Measurements from ENCODE around the gene ACSF3.

Gene ACSF3

GRCh38 chr16:89119661-89120141, 26.0 kb downstream of the ACSF3 start:
- ChIA-PET CTCF (no interaction called here), POLR2A (no interaction called here)
- no peak for DNase-seq (ENCODE audit: low read depth, low spot score)
- no peak for TF ChIP-seq CTCF (IDR thresholded peaks at IDR 0.05; ENCODE audit: insufficient read depth, low read length, missing control alignments)
- no peak overlapping the region for H3K4me3 ChIP-seq (ENCODE audit: low read depth, low read length)

GRCh38 chr16:89120281-89120680, 26.6 kb downstream of the ACSF3 start:
- ChIA-PET POLR2A (no interaction called here), CTCF (no interaction called here)
- TF ChIP-seq CTCF (IDR thresholded peaks at IDR 0.05; ENCODE audit: insufficient read depth, low read length, missing control alignments): no peak
- no peak for DNase-seq (ENCODE audit: low read depth, low spot score)
- H3K4me3 ChIP-seq (ENCODE audit: low read depth, low read length): no peak overlapping the region

- H3K4me3 ChIP-seq (ENCODE audit: low read depth, low read length): no peak overlapping the region
- ChIA-PET POLR2A (no interaction called here), CTCF (interaction anchor here (1.3 kb wide), 1 partner anchor 46 kb away, joined by 4 read pairs; no protein-coding TSS in a partner anchor)
- TF ChIP-seq CTCF (IDR thresholded peaks at IDR 0.05; ENCODE audit: insufficient read depth, low read length, missing control alignments): no peak
- DNase-seq (ENCODE audit: low read depth, low spot score): no peak
Observed at GRCh38 chr16:89120921-89121351, 27.3 kb downstream of the ACSF3 start.

- CTCF ChIA-PET: interaction anchor here (1.3 kb wide), 1 partner anchor 45 kb away, joined by 4 read pairs; no protein-coding TSS in a partner anchor
- no peak for TF ChIP-seq CTCF (IDR thresholded peaks at IDR 0.05; ENCODE audit: insufficient read depth, low read length, missing control alignments)
- no peak overlapping the region for H3K4me3 ChIP-seq (ENCODE audit: low read depth, low read length)
- no peak for DNase-seq (ENCODE audit: low read depth, low spot score)
- POLR2A ChIA-PET: no interaction called here
Observed at GRCh38 chr16:89121691-89122321, 28.2 kb downstream of the ACSF3 start.

- ChIA-PET CTCF (no interaction called here), POLR2A (no interaction called here)
- TF ChIP-seq CTCF (IDR thresholded peaks at IDR 0.05; ENCODE audit: insufficient read depth, low read length, missing control alignments): no peak
Observed at GRCh38 chr16:89122322-89122851, 28.7 kb downstream of the ACSF3 start.

GRCh38 chr16:89123001-89123830, 29.6 kb downstream of the ACSF3 start:
- TF ChIP-seq CTCF (IDR thresholded peaks at IDR 0.05; ENCODE audit: insufficient read depth, low read length, missing control alignments): no peak
- DNase-seq (ENCODE audit: low read depth, low spot score): no peak
- ChIA-PET CTCF (no interaction called here), POLR2A (interaction anchor here (0.6 kb wide), 1 partner anchor 15 kb away, joined by 3 read pairs; no protein-coding TSS in a partner anchor)
- no peak overlapping the region for H3K4me3 ChIP-seq (ENCODE audit: low read depth, low read length)

More at GRCh38 chr16:89122322-89122851, 28.7 kb downstream of the ACSF3 start:
- no peak overlapping the region for H3K4me3 ChIP-seq (ENCODE audit: low read depth, low read length)
- no peak for DNase-seq (ENCODE audit: low read depth, low spot score)

Measured in AG04449 (cell line).